Measurements from ENCODE around the gene EHBP1L1. TPM values are rescaled to one million over a fixed set of nuclear protein-coding genes. Genes with fewer than 3 reads are reported as not detected.
A peak's percentile ranks its signal among the peaks of the same experiment; 100 is the strongest.

EHBP1L1 gene
- total RNA-seq, 1 donor from 2014 or later: 4.7 TPM

GRCh38 chr11:65580031-65580692, 4.3 kb downstream of the EHBP1L1 start:
- TF ChIP-seq EZH2 (IDR thresholded peaks at IDR 0.05) (no peak), EZH2phosphoT487 (IDR thresholded peaks at IDR 0.05) (no peak), CTCF (IDR thresholded peaks at IDR 0.05) (no peak)
- peaks cover 29% of the 10 kb centered on the region for H3K27me3 Mint-ChIP-seq (ENCODE audit: insufficient read depth, low read depth)
- H3K4me1 Mint-ChIP-seq: peaks cover 28% of the 10 kb centered on the region
- H3K36me3 Mint-ChIP-seq: peaks cover 3% of the 10 kb centered on the region
- Histone ChIP-seq H3K9me3 (ENCODE audit: low read depth) (no peaks in the 10 kb centered on the region), H3F3A (ENCODE audit: low read depth) (peaks cover 13% of the 10 kb centered on the region), H2AFZ (replicated peaks) (no peak overlapping the region), H3K36me3 (no peaks in the 10 kb centered on the region), H4K20me1 (ENCODE audit: low read depth) (peaks cover 16% of the 10 kb centered on the region), H3K79me2 (ENCODE audit: low read depth) (no peaks in the 10 kb centered on the region), H3K9ac (no peak overlapping the region), H3K4me2 (no peak overlapping the region), H3K27ac (no peak overlapping the region), H3K4me1 (peaks cover 4% of the 10 kb centered on the region), H3K27me3 (peaks cover 73% of the 10 kb centered on the region), H3K4me3 (no peak overlapping the region)
- no peak overlapping the region for H3K4me3 Mint-ChIP-seq
- DNase-seq (ENCODE audit: low spot score): no peak
- H3K27ac Mint-ChIP-seq: no peak overlapping the region
- H3K9me3 Mint-ChIP-seq: no peaks in the 10 kb centered on the region

GRCh38 chr11:65580756-65581155, 4.9 kb downstream of the EHBP1L1 start:
- Mint-ChIP-seq H3K27ac (no peak overlapping the region), H3K4me1 (peaks cover 24% of the 10 kb centered on the region), H3K36me3 (no peaks in the 10 kb centered on the region), H3K27me3 (ENCODE audit: insufficient read depth, low read depth) (peaks cover 24% of the 10 kb centered on the region), H3K9me3 (no peaks in the 10 kb centered on the region), H3K4me3 (no peak overlapping the region)
- Histone ChIP-seq H3K4me1 (peaks cover 4% of the 10 kb centered on the region), H3K4me2 (no peak overlapping the region), H3K4me3 (no peak overlapping the region), H2AFZ (replicated peaks) (no peak overlapping the region), H3K9me3 (ENCODE audit: low read depth) (no peaks in the 10 kb centered on the region), H3K9ac (no peak overlapping the region), H3K27ac (no peak overlapping the region), H3K27me3 (peaks cover 73% of the 10 kb centered on the region), H3F3A (ENCODE audit: low read depth) (peaks cover 10% of the 10 kb centered on the region), H3K79me2 (ENCODE audit: low read depth) (no peaks in the 10 kb centered on the region), H4K20me1 (ENCODE audit: low read depth) (peaks cover 11% of the 10 kb centered on the region), H3K36me3 (no peaks in the 10 kb centered on the region)
- DNase-seq (ENCODE audit: low spot score): no peak
- TF ChIP-seq EZH2phosphoT487 (IDR thresholded peaks at IDR 0.05) (no peak), EZH2 (IDR thresholded peaks at IDR 0.05) (no peak), CTCF (IDR thresholded peaks at IDR 0.05) (no peak)

GRCh38 chr11:65581928-65582327, 6.1 kb downstream of the EHBP1L1 start:
- no peaks in the 10 kb centered on the region for H3K9me3 Mint-ChIP-seq
- H3K4me3 Mint-ChIP-seq: no peak overlapping the region
- TF ChIP-seq EZH2phosphoT487 (IDR thresholded peaks at IDR 0.05) (no peak), EZH2 (IDR thresholded peaks at IDR 0.05) (no peak), CTCF (IDR thresholded peaks at IDR 0.05) (no peak)
- Histone ChIP-seq H3K79me2 (ENCODE audit: low read depth) (no peaks in the 10 kb centered on the region), H3K27me3 (peaks cover 73% of the 10 kb centered on the region), H3K36me3 (no peaks in the 10 kb centered on the region), H3K4me3 (no peak overlapping the region), H3K9ac (no peak overlapping the region), H4K20me1 (ENCODE audit: low read depth) (peaks cover 4% of the 10 kb centered on the region), H3K4me1 (no peaks in the 10 kb centered on the region), H2AFZ (replicated peaks) (no peak overlapping the region), H3K9me3 (ENCODE audit: low read depth) (no peaks in the 10 kb centered on the region), H3F3A (ENCODE audit: low read depth) (peaks cover 14% of the 10 kb centered on the region), H3K4me2 (no peak overlapping the region), H3K27ac (no peak overlapping the region)
- H3K4me1 Mint-ChIP-seq: peaks cover 28% of the 10 kb centered on the region
- H3K27me3 Mint-ChIP-seq (ENCODE audit: insufficient read depth, low read depth): peaks cover 23% of the 10 kb centered on the region
- peak overlapping the region; percentile 22 for H3K27ac Mint-ChIP-seq
- no peak for DNase-seq (ENCODE audit: low spot score)
- no peaks in the 10 kb centered on the region for H3K36me3 Mint-ChIP-seq

Data from neural progenitor cell (in vitro differentiated cells).